Measurements from ENCODE around the gene KRT10. TPM values are rescaled to one million over a fixed set of nuclear protein-coding genes. Genes with fewer than 3 reads are reported as not detected.

The KRT10 gene
- total RNA-seq, 1 donor from 2014 or later: 45.2 TPM

- intact Hi-C loops (cut with DNase I): no loop called here
- DNase-seq (ENCODE audit: low spot score): no peak
Observed at GRCh38 chr17:40777459-40777858, 45.0 kb downstream of the KRT10 start.

GRCh38 chr17:40775945-40776344 is 46.5 kb downstream of the KRT10 start:
- no peak for DNase-seq (ENCODE audit: low spot score)
- intact Hi-C loops (cut with DNase I): no loop called here

- intact Hi-C loops (cut with DNase I): no loop called here
Observed at GRCh38 chr17:40772101-40772500, 50.3 kb downstream of the KRT10 start, which contains the start of gene KRT26. KRT26 (minus strand) TSS chr17:40772201; CDS start chr17:40772113, 88 bp downstream.

More at GRCh38 chr17:40772101-40772500, 50.3 kb downstream of the KRT10 start, which contains the start of gene KRT26:
- DNase-seq (ENCODE audit: low spot score): no peak

Other genes with a start within 250 kb of the KRT10 start
- 77.7 TPM for gene SMARCE1, start 174.8 kb downstream of the KRT10 start, total RNA-seq
- gene KRT222, start 157.4 kb downstream of the KRT10 start, total RNA-seq: not detected
- not detected for gene KRT24, start 118.9 kb downstream of the KRT10 start, total RNA-seq
- gene KRT25, start 67.3 kb downstream of the KRT10 start, total RNA-seq: not detected
- gene KRT26, start 50.4 kb downstream of the KRT10 start, total RNA-seq: not detected
- not detected for gene KRT27, start 40.1 kb downstream of the KRT10 start, total RNA-seq
- gene KRT28, start 22.7 kb downstream of the KRT10 start, total RNA-seq: not detected
- gene KRT12, start 44.6 kb upstream of the KRT10 start, total RNA-seq: not detected
- gene KRT20, start 62.6 kb upstream of the KRT10 start, total RNA-seq: not detected
- 0.13 TPM for gene KRT23, start 115.0 kb upstream of the KRT10 start, total RNA-seq
- not detected for gene KRT39, start 144.3 kb upstream of the KRT10 start, total RNA-seq
- not detected for gene KRT40, start 161.7 kb upstream of the KRT10 start, total RNA-seq
- not detected for gene KRTAP3-3, start 171.6 kb upstream of the KRT10 start, total RNA-seq
- not detected for gene KRTAP3-2, start 177.3 kb upstream of the KRT10 start, total RNA-seq
- not detected for gene KRTAP3-1, start 186.5 kb upstream of the KRT10 start, total RNA-seq
- not detected for gene KRTAP1-5, start 204.6 kb upstream of the KRT10 start, total RNA-seq
- not detected for gene KRTAP1-4, start 207.6 kb upstream of the KRT10 start, total RNA-seq
- not detected for gene KRTAP1-3, start 212.3 kb upstream of the KRT10 start, total RNA-seq
- gene KRTAP1-1, start 218.8 kb upstream of the KRT10 start, total RNA-seq: not detected
- gene KRTAP2-1, start 224.7 kb upstream of the KRT10 start, total RNA-seq: not detected
- not detected for gene KRTAP2-2, start 232.6 kb upstream of the KRT10 start, total RNA-seq
- not detected for gene KRTAP2-3, start 237.5 kb upstream of the KRT10 start, total RNA-seq
- gene KRTAP2-4, start 243.3 kb upstream of the KRT10 start, total RNA-seq: not detected